Dermis blood vessel endothelial cell (primary cell): Measurements from ENCODE around the gene ZNF292. TPM values are rescaled to one million over a fixed set of nuclear protein-coding genes. Genes with fewer than 3 reads are reported as not detected.
A peak's percentile ranks its signal among the peaks of the same experiment; 100 is the strongest.
"Not testable (repeated sequence)": the region's sequence is repeated elsewhere in the genome, so short reads cannot be mapped to it uniquely, and the experiment has no call there.

ENCODE experiments used
- DNase-seq: peaks from one replicate; pipeline ENCODE4 v3.0.0; 2010
- total RNA-seq: library from RNA; depleted of rRNA; stranded (reverse); fragments of >200 nt; gene quantifications from 2 replicates; pipeline ENCODE4 v1.2.3, GENCODE V29; 2014

The ZNF292 gene
- 23.8 and 31.7 TPM in 2 replicates for total RNA-seq

DNA sequence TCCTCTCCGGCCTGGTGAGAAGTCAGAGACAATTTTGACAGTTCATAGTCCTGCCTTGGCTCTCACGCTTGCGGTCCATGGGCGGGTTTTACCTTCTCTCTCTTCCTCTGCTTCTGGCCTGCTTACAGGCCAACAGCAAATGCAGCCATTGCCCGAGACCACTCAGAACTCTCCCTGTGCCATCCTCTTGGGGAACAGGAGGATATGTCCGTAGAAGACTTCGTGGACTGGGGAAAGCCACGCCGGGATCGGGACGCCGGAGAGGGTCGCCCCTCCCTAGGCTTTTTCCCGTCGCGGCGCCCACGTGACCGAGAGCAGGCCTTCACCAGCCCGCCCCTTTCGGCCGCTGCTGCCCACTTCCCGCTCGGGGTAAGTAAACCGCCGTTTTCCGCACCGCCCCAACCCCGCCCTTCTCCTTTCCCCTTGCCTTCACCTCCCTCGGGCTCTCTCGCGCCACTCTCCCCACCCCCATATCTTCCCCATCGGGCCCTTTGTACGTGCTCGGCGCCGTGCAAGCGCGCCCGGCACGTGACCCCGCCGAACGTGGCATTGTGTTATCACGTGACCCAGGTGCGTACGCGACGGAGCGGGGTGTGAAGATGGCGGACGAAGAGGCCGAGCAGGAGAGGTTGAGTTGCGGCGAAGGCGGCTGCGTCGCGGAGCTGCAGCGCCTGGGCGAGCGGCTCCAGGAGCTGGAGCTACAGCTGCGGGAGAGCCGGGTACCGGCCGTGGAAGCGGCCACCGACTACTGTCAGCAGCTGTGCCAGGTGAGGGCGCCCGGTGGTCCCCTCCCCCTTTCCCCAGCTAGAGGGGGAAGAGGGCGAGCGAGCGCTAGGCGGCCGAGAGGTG is at the start of gene ZNF292:
Gene ZNF292 (plus strand): TSS at position 573 of the 849 bp plus-strand sequence. CDS start 27 bp downstream, at position 600.
- DNase-seq: peak; percentile 98

DNA sequence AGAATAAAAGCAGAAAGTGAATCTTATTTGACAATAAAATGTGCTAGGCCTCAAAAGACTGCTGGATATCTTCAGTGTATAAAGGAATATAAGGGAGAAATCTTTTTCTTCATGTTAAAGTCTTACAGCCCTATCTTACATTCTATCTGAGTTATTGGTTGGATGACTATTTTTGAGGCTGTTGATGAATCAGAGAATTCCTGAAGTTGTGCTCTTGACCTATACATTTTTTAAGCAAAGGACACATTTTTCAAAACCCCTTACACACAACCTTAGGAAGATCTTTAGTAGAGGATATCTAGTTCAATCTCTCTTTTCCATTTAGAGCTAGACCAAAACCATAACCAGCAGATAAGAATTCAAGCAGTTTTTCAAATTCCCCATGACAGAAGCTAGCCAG is 49.5 kb upstream of the ZNF292 start:
- DNase-seq: no peak

DNA sequence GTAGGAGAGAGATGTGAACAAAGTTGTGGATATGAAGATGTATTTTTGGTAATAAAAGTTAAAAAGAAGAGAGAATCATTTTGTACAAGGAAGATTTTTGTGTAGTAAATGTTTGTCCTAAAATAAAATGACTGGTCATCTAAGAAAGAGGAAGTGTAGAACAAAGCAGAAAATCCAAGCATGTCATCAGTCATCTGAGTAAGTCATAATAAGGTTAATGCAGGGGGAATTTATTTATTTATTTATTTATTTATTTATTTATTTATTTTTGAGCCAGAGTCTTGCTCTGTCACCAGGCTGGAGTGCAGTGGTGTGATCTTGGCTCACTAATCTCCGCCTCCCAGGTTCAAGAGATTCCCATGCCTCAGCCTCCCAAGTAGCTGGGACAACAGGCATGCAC is 44.7 kb upstream of the ZNF292 start:
- no peak for DNase-seq

DNA sequence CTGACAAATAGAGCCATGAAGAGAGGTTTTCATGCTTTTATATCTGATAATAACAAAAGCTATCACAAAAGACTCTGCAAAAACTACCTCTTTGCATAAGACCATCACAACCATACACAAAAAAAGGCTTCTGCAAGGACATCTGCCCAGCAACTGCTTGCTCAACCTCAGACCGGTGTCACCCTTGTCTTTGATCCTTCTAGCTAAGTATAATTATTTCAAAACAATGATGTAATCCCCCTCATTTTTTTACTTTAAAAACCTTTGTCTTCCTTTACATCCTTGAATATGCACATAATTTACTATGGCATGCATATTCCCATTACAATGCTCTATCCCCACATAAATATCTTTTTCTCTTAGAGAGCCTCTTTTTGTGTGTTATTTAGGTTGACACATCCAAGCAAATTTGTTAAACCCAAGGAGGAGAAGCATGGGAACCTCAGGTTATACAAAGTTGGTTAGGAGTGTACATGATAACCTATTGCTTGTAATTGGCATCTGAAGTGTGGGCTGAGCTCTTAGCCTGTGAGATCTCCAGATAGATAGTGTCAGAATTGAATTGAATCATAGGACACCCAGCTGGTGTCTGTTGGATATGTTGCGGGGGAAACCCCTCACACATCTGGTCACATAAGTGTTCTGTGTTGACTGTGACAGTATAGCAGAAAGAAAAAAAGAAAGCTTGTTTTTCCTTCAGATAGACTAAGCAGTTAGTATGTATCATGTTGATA is 39.8 kb upstream of the ZNF292 start:
- DNase-seq: no peak

DNA sequence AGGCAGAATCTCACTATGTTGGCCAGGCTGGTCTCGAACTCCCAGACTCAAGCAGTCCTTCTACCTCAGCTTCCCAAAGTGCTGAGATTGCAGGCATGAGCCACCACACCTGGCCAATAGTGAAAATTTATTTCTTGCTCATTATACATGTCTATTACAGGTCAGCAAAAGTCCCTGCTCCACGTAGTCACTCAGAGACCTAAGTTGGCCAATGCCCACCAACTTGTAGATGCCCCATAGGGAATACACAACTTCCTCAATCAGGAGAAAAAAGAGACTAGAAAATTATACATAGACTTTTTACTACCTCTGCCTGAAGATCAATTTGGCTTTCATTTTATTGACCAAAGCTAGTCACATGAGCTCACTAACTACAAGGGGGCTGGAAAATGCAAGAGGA is 38.4 kb upstream of the ZNF292 start:
- DNase-seq: no peak

DNA sequence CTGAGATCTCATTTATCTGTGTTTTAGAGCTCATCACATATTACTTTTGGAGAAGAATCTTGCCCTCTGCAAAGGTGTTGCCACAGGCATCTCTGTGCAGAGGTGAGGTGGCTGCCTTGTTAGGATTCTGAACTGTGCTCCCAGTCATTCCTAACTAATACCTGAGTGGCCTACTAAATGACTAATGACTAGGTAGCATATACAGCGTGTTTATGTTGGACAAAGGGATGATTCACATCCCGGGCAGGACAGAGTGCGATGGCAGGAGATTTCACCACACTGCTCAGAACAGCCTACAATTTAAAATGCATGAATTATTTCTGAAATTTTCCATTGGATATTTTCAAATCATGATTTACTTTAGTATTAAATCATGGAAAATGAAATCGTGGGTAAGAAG is 37.3 kb upstream of the ZNF292 start:
- DNase-seq: no peak

DNA sequence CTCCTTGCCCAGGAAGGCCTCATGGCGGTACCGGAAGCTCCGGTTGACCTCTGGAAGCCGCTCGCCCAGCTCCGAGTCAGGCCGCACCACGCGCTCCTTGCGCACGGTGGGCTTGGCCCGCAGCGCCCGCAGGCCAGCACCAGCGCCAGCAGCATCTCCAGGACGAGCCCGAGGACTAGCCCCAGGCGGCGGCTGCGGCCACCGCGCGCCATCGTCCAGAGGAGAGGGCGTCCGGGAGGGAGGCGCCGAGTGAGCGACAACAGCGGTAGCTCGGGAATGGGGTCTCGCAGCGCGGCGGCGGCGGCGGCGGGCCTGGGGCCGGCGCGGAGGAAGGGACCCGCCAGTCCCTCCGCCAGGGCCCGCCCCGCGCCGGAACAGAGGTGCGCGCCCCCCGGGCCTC is 32.9 kb upstream of the ZNF292 start:
- DNase-seq: no peak

DNA sequence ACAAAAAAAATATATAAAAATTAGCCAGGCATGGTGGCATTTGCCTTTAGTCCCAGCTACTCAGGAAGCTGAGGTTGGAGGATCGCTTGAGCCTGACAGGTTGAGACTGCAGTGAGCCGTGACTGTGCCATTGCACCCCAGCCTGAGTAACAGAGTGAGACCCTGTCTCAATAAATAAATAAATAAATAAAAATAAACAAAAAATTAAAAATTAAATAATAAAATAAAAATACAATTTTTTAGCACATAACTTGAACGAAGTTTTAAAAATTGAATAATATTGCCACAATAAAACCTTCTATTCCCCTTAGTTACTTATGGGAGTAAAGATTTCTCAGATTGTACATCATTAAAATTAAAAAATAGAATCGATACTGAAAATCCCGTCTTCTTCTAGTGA is 31.3 kb upstream of the ZNF292 start:
- DNase-seq: no peak

DNA sequence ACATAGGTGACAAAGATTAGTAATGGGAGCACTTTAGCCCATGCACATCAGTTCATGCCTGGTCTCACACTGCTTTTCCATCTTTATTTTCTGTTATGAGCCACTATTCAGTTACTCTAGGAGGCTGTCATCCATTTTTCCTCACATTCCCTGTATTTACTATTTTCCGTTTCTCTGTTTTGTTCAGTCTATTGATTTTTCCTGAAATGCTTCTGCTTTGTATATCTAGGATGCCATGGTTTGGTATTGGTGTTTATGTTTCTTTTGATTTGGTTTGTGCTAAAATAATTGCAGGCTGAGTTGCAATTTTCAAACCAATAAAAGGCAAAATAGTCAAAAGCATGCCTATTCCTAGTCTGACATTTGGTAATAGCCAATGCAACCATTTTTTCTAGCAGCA is 28.9 kb upstream of the ZNF292 start:
- no peak for DNase-seq

DNA sequence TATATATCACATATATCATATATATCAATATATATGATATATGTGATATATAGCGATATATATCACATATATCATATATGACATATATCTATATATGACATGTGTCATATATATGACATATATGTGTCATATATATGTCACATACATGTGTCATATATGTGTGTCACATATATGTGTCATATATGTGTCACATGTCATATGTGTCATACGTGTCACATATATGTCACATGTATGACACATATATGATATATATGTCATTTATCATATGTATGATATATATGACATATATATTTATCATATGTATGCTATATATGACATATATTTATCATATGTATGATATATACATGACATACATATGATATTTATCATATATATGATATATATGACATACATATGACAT is 27.6 kb upstream of the ZNF292 start:
- no peak for DNase-seq

DNA sequence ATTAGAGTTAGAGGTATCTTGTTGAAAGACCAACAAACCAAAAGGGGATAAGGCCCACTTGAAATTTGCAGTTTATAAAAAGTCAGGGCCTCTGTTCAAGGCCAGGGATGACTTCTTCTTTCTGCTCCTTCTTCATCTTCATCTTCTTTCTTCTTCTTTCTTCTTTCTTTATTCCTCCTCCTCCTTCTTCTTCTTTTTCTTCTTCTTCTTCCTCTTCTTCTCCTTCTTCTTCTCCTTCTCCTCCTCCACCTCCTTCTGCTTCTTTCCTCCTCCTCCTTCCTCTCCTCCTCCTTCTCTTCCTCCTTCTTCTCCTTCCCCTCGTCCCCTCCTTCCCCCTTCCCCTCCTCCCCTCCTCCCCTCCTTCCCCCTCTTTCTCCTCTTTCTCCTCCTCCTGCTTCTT is 18.4 kb upstream of the ZNF292 start:
- DNase-seq: no peak

DNA sequence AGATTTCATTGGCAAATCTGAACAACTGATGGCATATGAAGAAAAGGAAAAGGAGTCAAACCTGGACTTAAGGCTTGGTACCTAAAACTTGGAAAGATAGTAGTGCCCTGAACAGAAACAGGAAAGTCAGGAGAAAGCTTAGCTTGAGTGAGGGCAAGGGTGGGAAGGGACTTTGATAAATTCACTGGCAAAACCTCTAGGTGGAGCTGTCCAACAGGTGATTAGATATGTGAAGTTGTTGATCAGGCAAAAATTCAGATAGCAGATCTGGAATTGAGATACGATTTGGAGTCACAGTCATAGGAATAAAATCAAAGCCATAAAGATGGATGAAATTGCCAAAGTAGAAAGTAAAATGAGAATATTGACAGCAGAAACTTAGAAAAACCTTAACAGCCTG is 16.1 kb upstream of the ZNF292 start:
- DNase-seq: peak; percentile 78

DNA sequence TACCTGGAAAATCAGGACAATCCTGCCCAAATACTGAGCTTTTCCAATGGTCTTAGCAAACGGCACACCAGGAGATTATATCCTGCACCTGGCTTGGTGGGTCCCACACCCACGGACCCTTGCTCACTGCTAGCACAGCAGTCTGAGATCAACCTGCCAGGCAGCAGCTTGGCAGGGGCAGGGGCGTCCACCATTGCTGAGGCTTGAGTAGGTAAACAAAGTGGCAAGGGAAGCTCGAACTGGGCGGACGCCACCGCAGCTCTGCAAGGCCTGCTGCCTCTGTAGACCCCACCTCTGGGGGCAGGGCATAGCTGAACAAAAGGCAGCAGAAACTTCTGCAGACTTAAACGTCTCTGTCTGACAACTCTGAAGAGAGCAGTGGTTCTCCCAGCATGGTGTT is 15.4 kb upstream of the ZNF292 start:
- DNase-seq: not testable (repeated sequence)

DNA sequence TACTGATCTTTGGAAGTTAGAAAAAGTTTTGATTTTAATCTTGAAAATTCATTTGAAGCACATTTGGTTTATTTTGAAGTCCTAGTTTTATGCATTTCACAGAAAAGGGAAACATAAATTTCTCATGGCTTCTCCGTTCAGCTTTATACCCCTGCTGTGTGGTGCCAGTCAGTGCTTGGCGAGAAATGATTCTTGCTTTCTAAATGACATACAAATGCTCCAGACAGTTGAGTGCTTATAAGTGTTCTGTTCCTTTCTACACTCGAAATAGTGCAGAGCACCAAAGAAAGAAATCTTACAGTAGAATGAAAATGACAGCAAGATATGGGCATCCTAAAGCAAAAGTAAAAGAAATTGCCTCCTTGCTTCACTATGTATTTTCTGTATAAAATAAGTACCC is 9.0 kb upstream of the ZNF292 start:
- DNase-seq: no peak

DNA sequence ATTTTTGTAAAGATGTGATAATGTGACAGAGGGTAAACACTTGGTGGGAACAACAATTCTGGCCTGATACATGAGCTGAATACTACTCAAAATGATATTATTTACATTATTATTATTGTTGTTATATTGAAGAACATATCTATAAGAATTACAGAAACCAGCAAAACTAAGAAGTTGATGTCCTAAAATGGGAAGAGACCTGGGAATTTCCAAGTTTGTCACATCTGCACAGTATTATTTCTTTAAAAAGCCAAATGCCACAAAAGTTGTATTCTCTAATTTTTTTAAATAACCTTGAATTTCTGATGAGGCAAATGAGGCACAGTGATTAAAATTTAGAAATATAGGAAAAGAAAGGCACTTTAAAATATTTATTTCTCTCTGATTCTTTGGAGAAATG is 5.0 kb upstream of the ZNF292 start:
- no peak for DNase-seq

DNA sequence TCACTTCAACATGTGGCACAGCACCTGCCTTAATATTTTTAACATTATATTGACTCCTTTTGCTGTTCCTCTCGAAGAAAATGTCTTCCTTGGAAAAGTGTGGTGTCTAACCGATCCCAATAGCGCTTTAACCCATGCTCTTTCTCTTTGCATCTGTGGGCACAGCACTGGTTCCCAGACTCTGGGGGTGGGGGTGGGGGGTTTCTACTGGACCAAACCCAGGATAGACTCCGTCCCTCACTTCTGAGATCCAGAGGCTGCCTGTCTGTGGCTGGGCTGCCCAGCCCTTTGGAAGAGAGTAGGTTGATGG is 3.9 kb upstream of the ZNF292 start:
- DNase-seq: no peak

DNA sequence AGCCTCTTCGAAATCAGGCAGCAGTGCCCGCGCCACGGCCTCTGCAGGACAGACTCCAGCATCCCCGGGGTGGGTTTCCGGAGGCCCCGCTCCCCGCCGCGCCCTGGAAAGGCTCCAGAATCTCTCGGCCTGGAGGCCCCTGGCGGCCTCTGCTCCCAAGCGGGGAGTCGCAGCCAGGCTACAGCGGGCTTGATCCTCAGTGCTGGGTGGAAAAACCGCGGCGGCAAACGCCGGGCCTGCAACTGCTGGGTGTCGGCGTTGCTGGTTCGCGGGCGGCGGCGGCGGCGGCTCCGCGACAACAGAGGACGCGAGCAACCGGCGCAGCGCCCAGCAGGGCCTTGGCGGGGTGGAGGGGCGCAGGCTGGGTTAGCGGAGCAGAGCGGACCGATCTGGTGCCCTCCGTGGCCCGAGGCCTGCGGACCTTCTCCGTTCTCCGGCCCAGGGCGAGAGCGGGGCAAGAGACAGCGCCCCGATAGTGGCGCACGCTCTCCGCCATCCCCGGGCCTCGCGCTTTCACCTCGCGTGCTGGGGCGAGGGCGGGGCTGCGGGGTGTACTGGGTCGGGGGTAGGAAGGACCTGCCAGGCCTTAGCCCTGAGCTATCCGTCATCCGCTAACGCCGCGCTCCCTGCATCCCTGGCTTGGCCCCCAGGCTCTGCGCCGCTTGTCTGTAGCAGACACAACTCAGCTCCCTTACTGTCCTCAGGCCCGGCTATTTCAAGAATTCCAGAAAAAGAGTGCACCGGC is 3.4 kb upstream of the ZNF292 start:
- peak; percentile 59 for DNase-seq

DNA sequence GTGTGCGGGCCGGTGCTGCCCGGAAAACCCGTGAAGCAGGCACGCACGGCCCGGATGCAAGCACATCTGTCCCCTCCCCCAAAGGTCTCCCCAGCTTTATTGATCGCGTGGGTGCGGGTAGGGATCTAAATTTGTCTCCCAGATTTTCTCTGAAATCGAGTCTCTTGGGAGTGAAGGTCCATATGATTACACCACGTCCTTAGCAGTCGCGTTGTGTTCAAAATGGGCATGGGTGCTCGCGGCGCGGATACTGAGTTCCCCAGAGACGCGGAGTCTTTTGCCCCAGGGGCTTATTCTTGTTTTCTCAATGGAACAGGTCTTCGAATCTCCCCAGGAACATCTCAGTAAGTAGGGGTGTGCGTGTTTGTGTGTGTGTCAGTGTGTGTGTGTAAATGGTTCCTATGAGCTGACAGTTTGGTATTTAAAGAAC is 2.8 kb upstream of the ZNF292 start:
- DNase-seq: no peak

DNA sequence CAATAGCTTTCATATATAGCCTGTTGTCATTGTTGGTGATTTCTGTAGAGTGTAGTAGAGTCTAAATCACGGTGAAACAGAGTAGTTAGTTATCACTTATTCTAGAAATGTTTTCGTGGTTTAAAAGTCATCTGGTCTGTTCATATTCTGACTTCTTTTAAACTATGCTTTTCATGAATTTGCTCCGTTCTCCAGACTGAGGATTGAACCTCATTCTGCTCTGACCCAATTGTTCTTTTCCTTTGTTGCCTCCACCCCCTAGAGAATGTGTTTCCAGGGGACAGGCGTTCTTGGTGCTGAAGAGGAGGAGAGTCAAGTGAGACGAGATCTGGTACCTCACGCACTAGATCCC is 748 bp upstream of the ZNF292 start:
- DNase-seq: no peak

DNA sequence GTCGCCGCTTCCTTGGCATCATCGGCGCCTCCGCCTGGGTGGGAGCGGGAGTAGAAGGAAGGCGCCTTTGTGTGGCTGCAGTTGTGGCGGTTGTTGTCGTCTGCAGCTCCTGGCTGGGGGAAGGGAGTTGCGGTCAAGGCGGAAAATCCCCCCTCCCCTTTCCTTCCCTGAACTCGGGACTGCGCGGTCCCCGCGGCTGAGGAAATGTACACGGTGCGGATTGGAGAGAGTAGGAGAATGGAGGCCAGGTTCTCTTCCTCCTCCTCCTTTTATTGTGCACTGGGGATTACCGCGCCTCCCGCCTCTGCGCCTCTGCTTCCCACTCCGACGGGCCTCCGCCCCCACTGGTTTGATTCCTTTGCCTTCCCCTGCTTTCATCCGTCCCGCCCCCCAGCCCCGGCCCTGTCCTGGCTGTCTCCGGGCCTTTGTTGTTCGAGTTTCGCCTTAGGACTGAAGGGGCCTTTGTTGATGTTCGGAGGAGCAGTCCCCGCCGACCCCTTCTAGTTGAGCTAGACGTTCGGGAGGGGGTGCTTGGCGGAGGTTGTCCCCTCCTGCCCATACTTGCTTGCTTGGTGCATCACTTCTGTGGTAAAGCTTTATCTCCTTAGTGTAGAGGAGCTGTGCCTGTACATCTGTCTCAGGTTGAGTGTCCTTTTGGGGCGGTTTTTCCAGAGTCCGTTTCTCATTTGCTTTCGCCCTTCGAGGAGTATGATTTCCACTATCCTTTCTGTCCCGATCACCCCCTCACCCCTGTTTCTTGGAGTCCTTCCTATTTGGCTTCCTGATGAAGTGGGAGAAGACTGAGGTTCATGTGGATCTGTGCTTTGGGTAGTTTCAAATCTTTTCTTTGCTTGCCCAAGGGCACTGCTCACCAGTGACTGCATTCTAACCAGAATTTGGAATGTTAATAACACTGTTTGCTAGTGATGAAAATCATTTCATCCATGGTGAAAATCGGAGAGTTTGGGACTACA is 764 bp downstream of the ZNF292 start:
- peak; percentile 56 for DNase-seq

DNA sequence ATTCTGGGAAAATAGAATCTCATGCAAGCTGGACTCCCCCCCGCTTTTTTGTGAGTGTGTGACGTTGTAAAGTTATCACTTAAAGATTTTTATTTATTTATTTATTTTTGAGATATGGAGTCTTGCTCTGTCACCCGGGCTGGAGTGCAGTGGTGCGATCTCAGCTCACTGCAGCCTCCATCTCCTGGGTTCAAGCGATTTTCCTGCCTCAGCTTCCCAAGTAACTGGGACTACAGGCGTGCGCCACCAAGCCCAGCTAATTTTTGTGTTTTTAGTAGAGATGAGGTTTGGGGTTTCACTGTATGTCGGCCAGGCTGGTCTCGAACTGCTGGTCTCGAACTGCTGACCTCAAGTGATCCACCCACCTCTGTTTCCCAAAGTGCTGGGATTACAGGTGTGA is 2.2 kb downstream of the ZNF292 start:
- DNase-seq: not testable (repeated sequence)

DNA sequence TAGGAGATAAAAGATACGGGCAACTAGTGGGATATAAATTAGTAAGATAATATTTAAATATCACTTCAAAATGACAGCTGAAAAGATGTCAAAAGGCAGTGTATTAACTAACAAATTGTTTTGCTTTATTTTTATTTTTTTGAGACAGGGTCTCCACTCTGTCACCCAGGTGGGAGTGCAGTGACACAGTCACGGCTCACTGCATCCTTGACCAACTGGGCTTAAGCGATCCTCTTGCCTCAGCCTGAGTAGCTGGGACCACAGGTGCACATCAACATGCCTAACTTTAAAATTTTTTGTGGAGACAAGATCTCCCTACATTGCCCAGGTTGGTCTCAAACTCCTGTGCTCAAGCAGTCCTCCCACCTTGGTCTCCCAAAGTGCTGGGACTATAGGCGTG is 5.9 kb downstream of the ZNF292 start:
- DNase-seq: no peak

DNA sequence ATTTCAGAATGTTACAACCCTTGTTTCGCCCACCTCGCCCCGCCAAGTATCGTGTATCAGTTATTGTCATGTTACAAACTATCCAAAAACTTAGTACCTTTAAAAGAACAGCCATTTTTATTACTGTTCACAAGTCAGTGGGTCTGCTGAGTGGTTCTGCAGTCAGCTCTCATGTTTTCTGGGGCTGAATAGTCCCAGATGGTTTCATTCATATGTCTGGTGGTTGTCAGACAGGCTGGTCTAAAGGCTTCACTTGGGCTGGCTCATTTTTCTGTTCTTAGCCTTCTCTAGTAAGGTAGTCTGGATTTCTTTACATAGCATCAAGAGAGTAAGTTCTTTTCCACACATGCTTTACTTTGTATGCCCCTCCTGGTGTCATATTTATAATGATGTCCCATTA is 8.6 kb downstream of the ZNF292 start:
- DNase-seq: no peak
